Endothelial cell of umbilical vein (primary cell): ENCODE results near the gene SDR9C7.
"Not testable (repeated sequence)": the region's sequence is repeated elsewhere in the genome, so short reads cannot be mapped to it uniquely, and the experiment has no call there.

Source experiments
- CTCF ChIP-seq, 2 donors: IDR thresholded peaks; 1 replicate in 1 of 2; 2 replicates in 1 of 2; pipeline ENCODE4 v1.5.1; 2011; ENCODE audit warnings: low read length in 2 of 2, mild to moderate bottlenecking in 2 of 2, moderate library complexity in 2 of 2, control low read depth in 1 of 2, inconsistent platforms in 1 of 2, low read depth in 1 of 2; ENCODE audit not compliant: insufficient read depth in 1 of 2; ENCODE audit errors: extremely low read depth in 1 of 2
- EZH2 ChIP-seq: IDR thresholded peaks from 2 replicates; pipeline ENCODE4 v1.6.1; 2012; ENCODE audit warnings: borderline replicate concordance, low read depth, mild to moderate bottlenecking, moderate library complexity, low read length, inconsistent platforms; ENCODE audit not compliant: severe bottlenecking
- POLR2A ChIP-seq: IDR thresholded peaks from 2 replicates; pipeline ENCODE4 v1.6.1; 2012; ENCODE audit warnings: low read depth, mild to moderate bottlenecking, control low read depth, low read length

- TF ChIP-seq CTCF (IDR thresholded peaks at IDR 0.05; ENCODE audit: extremely low read depth in 1 of 2, insufficient read depth in 1 of 2, low read depth in 1 of 2, low read length in 2 of 2); EZH2; POLR2A: not testable (repeated sequence)
These were observed 42.3 kb downstream of the SDR9C7 start for GRCh38 chr12:56891885-56892284.
